Body of pancreas (tissue), 4 donors: ENCODE data around the gene HAO1. TPM values are rescaled to one million over a fixed set of nuclear protein-coding genes. Genes with fewer than 3 reads are reported as not detected.

Experiments
- ATAC-seq: fragments of 150-250 bp; one replicate; pipeline ENCODE4 v1.9.1; 2016
- DNase-seq, 4 donors: peaks; one replicate each; pipeline ENCODE4 v3.0.0-alpha.2; 2019
- H3K27ac ChIP-seq, 4 donors: fragments of 200-600 bp; sonication (generic); 1 replicate in 3 of 4; 2 replicates in 1 of 4; pipeline versions ENCODE4 v1.5.1 to v1.6.1; 2016 to 2019; ENCODE audit warnings: mild to moderate bottlenecking in 1 of 4, mixed read lengths in 1 of 4, moderate library complexity in 1 of 4
- H3K27me3 ChIP-seq, 2 donors: fragments of 200-600 bp; sonication (generic); one replicate each; pipeline ENCODE4 v1.6.0; 2016; ENCODE audit warnings: mild to moderate bottlenecking in 1 of 2
- H3K36me3 ChIP-seq, 2 donors: fragments of 200-600 bp; sonication (generic); replicated peaks in 1 of 2; 2 replicates each; pipeline ENCODE4 v1.5.1; 2016; ENCODE audit warnings: low read depth in 2 of 2; ENCODE audit not compliant: insufficient read depth in 1 of 2
- H3K4me1 ChIP-seq: fragments of 200-600 bp; sonication (generic); one replicate; pipeline ENCODE4 v1.6.0; 2016
- H3K4me3 ChIP-seq, 2 donors: fragments of 200-600 bp; sonication (generic); 1 replicate in 1 of 2; 2 replicates in 1 of 2; pipeline ENCODE4 v1.5.1; 2016 to 2019
- H3K9me3 ChIP-seq, 3 donors: fragments of 200-600 bp; sonication (generic); 1 replicate in 2 of 3; 2 replicates in 1 of 3; pipeline ENCODE4 v1.5.1; 2016
- POLR2A ChIP-seq, 3 donors: fragments of 450-650 bp; IDR thresholded peaks; one replicate each; pipeline ENCODE4 v1.6.1; 2016; ENCODE audit warnings: antibody characterized with exemption in 3 of 3, mild to moderate bottlenecking in 2 of 3
- WGBS, 2 donors: methylation state at CpG; one replicate each; pipeline ENCODE4 v1.1.5; 2017; 5-methylcytosine and 5-hydroxymethylcytosine counted together
- intact Hi-C: fragments of 100-400 bp; cut with DNase I; formaldehyde crosslinking; loops from one replicate; pipeline ENCODE4 v1.15.1; 2023
- total RNA-seq, 2 donors: library from RNA; depleted of rRNA; stranded (reverse); fragments of >200 nt; gene quantifications; one replicate each; pipeline ENCODE4 v1.1.0, GENCODE V29; 2016
- TF ChIP-seq, protein P1 (sequence below), 7 experiments: fragments of 450-650 bp in 4 of 7; fragments of 200-600 bp in 3 of 7; sonication (generic) in 3 of 7; IDR thresholded peaks; one replicate each; pipeline ENCODE4 v1.5.1; 2016 to 2019; ENCODE audit warnings: antibody characterized with exemption in 7 of 7

Gene HAO1
- total RNA-seq, 2 donors from 2014 or later = not detected

DNA sequence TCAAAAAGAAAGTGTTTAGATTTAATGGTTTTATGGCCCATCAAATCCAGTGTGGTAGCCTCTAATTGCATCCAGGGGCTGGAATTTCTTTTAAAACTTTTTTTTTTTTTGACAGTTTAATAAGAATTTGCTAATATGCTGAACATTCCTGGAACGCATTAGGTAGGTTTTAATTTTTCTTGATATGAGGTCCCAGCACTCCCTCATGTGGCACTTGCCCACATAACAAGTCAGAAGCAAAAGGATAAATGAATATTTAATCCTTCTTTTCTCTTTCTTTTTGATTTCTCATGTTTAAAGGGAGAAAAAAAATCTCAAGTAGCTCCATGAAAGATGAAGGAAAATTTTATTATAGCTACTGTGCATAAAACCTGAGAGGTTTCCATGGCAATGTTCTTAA lies 13.5 kb downstream of the HAO1 start:
- intact Hi-C loops = no loop called here
- DNase-seq = peak in 1 of 4 donors; percentile 9

GRCh38 chr20:7926323-7926722 lies 13.9 kb downstream of the HAO1 start:
- intact Hi-C loops = no loop called here

More for the DNA sequence above, 13.5 kb downstream of the HAO1 start:
- no peak for TF ChIP-seq POLR2A (IDR thresholded peaks at IDR 0.05)
- TF ChIP-seq, protein P1, sequence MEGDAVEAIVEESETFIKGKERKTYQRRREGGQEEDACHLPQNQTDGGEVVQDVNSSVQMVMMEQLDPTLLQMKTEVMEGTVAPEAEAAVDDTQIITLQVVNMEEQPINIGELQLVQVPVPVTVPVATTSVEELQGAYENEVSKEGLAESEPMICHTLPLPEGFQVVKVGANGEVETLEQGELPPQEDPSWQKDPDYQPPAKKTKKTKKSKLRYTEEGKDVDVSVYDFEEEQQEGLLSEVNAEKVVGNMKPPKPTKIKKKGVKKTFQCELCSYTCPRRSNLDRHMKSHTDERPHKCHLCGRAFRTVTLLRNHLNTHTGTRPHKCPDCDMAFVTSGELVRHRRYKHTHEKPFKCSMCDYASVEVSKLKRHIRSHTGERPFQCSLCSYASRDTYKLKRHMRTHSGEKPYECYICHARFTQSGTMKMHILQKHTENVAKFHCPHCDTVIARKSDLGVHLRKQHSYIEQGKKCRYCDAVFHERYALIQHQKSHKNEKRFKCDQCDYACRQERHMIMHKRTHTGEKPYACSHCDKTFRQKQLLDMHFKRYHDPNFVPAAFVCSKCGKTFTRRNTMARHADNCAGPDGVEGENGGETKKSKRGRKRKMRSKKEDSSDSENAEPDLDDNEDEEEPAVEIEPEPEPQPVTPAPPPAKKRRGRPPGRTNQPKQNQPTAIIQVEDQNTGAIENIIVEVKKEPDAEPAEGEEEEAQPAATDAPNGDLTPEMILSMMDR (IDR thresholded peaks at IDR 0.05) = peak in 5 of 7 experiments; percentile 18 to 36 (median 33)
- Histone ChIP-seq H3K4me1 (no peaks in the 10 kb centered on the region), H3K27me3 (no peaks in the 10 kb centered on the region), H3K36me3 (no peaks in the 10 kb centered on the region), H3K4me3 (no peak overlapping the region), H3K27ac (no peak overlapping the region), H3K9me3 (no peaks in the 10 kb centered on the region)
- ATAC-seq = no peak
- 24 to 26% methylated on average over 1 of the region's 1 CpG for WGBS, 2 donors

DNA sequence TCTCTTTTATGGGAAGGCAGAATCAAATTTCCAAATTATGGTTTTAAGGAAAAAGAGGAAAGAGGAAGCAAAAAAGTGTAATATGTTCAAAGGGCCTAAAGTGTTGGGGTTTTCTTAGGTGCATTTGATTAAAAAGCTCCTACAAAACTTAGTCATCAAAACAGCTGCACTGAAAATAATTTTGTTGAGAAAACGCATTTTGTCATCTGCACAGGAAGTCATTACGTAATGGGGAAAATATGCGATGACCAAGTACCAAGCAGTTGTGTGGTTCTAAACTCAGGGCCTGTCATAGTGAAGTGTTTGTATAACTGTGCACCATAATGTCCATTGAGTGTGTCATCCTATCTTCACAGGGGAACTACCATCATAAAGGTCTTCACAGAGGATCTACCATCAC lies 15.6 kb downstream of the HAO1 start:
- Histone ChIP-seq H3K4me1 (no peaks in the 10 kb centered on the region), H3K27ac (no peak overlapping the region), H3K27me3 (no peaks in the 10 kb centered on the region), H3K9me3 (no peaks in the 10 kb centered on the region), H3K4me3 (no peak overlapping the region), H3K36me3 (no peaks in the 10 kb centered on the region)
- intact Hi-C loops = no loop called here
- DNase-seq (no peak), ATAC-seq (no peak)
- 62 to 81% methylated on average over 3 of the region's 3 CpGs for WGBS, 2 donors
- TF ChIP-seq, protein P1 (IDR thresholded peaks at IDR 0.05) = no peak
- no peak for TF ChIP-seq POLR2A (IDR thresholded peaks at IDR 0.05)

More at GRCh38 chr20:7926323-7926722, 13.9 kb downstream of the HAO1 start:
- Histone ChIP-seq H3K9me3 (no peaks in the 10 kb centered on the region), H3K27ac (no peak overlapping the region), H3K36me3 (no peaks in the 10 kb centered on the region), H3K27me3 (no peaks in the 10 kb centered on the region), H3K4me1 (no peaks in the 10 kb centered on the region), H3K4me3 (no peak overlapping the region)
- WGBS, 2 donors = 36 to 39% methylated on average over 3 of the region's 3 CpGs
- DNase-seq = no peak
- ATAC-seq = no peak
- no peak for TF ChIP-seq POLR2A (IDR thresholded peaks at IDR 0.05)
- TF ChIP-seq, protein P1 (IDR thresholded peaks at IDR 0.05) = no peak

GRCh38 chr20:7916648-7917047 lies 23.6 kb downstream of the HAO1 start:
- 86 to 96% methylated on average over 1 of the region's 1 CpG for WGBS, 2 donors
- no peak for TF ChIP-seq POLR2A (IDR thresholded peaks at IDR 0.05)
- TF ChIP-seq, protein P1 (IDR thresholded peaks at IDR 0.05) = no peak
- Histone ChIP-seq H3K27ac (no peak overlapping the region), H3K36me3 (no peaks in the 10 kb centered on the region), H3K27me3 (no peaks in the 10 kb centered on the region), H3K9me3 (no peaks in the 10 kb centered on the region), H3K4me1 (no peaks in the 10 kb centered on the region), H3K4me3 (no peak overlapping the region)
- ATAC-seq (no peak), DNase-seq (no peak)
- intact Hi-C loops = no loop called here

- no peak for ATAC-seq
- Histone ChIP-seq H3K9me3 (no peaks in the 10 kb centered on the region), H3K4me3 (no peak overlapping the region), H3K27me3 (no peaks in the 10 kb centered on the region), H3K4me1 (no peaks in the 10 kb centered on the region), H3K27ac (no peak overlapping the region), H3K36me3 (no peaks in the 10 kb centered on the region)
- no peak for DNase-seq
- TF ChIP-seq POLR2A (IDR thresholded peaks at IDR 0.05) = no peak
- TF ChIP-seq, protein P1 (IDR thresholded peaks at IDR 0.05) = no peak
- intact Hi-C loops = no loop called here
- WGBS, 2 donors = 53 to 56% methylated on average over 3 of the region's 3 CpGs
Measured at GRCh38 chr20:7912551-7912950, 27.7 kb downstream of the HAO1 start.
